GM19240 (cell line): ENCODE results near the gene RNF145.

Experiments used
- DNase-seq: peaks from one replicate; pipeline ENCODE4 v3.0.0; 2011; ENCODE audit warnings: low spot score; ENCODE audit not compliant: insufficient read length

The RNF145 gene

DNA sequence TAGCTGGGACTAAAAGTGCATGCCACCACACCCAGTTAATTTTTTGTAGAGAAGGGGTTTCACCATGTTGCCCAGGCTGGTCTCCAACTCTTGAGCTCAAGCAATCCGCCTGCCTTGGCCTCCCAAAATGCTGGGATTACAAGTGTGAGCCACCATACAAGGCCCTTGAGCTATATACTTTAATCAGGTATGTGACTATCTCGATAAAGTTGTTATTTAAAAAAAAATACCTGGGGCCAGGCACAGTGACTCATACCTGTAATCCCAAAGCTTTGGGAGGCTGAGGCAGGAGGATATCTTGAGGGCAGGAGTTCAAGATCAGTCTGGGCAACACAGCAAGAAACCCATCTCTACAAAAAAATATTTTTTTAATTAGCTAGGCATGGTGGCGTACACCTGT, 19.2 kb downstream of the RNF145 start:
- DNase-seq, result no peak

DNA sequence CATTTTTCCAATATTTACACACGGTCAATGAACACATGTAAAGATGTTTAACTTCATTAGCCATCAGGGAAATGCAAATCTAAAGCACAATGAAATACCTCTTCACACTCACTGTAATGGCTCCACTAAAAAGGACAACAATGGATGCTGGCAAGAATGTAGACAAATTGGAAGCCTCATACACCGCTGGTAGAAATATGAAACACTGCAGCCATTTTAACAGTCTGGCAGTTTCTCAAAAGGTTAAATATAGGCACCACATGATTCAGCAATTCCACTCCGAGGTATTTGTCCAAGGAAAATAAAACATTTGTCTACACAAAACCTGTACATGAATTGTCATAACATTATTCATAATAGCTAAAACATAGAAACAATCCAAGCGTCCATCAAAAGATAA, 20.0 kb downstream of the RNF145 start:
- DNase-seq, result no peak

DNA sequence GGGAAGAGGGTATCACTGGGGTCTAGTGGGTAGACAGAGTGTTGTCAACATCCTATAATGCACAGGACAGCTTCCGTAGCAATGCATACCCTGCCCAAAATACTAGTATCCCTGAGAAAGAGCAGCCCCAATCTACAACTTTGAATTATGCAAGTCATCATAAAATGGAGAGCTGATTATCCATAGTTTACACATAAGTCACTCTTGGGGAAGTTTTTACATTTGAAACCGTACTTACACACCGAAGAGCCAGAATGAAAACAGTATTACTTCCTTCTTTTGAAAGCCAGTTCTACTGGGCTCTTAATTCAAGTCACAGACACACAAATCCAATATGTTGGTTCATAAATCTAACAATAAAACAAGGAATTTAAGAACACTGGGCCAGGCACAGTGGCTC, 21.6 kb downstream of the RNF145 start:
- DNase-seq, result no peak

DNA sequence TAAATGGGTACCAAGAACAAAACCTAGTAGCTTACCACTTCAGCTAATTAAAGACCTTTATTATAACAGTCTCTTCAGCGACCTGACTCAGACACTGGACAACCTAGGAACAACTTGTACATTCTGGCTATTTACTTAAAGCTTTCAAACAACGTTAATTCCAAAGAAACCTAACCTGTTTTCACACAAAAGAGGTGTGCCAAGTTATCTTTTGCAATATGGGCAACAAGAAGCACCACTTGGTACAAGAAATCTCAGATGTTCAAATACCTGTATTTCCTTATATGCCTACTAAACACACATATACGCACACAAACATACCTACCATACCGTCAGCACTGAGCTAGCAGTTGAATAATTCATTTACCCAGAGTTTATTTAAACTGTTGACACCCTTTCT, 23.0 kb downstream of the RNF145 start:
- no peak for DNase-seq

DNA sequence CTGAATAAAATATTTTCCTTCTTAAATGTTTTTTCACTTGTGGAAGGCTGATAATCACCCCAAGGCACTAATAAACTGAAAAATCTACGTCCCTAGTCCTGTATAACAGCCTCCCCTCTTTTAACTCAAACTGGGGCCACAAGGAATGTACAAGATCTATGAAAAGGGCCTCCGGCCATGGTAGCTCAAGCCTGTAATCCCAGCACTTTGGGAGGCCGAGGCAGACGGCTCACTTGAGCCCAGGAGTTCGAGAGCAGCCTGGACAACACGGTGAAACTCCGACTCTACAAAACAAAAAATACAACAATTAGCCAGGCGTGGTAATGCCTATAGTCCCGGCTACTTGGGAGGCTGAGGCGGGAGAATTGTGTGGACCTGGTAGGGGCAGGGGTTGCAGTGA, 23.6 kb downstream of the RNF145 start:
- no peak for DNase-seq

DNA sequence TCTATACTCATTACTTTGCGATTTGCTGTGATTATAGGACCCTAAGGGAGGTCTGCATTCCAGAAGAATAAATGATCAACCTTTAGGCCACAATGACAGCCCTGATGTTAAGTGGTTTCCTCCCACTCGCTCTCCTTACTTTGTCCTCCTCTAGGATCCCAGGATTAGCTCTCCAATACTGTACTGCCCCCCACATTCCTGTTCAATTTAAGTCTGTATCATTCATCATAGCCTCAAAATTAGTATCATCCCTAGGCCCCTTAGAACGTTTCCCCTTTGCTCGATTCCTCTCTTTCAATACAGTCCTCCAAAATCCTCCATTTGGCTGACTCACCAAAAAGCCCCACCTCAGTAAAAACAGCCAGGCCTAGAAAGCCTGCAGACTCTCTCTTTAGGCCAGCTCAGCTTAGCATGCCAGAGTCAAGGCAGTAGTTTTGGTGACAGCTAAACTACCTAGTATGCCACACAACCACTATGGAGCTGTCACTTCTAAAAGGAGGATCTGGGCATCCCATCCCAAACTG, 24.4 kb downstream of the RNF145 start:
- no peak for DNase-seq

DNA sequence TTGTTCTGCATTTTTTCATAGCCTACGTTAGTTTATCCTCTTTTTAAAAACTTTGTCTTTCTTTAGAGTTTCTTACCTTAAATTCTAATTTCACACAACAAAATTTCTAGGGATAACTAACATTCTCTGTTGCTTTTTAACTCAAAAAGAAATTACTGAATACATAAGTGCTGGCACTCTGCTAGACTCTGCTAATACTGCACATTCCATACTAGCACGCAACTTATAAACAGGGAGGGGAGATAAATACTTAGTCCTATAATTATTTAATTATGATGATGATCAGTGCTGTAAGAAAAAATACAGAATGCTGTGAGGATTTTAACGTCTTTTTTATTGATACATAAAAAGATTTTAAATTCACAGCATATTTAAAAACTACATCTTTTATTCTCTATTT, 25.1 kb downstream of the RNF145 start:
- no peak for DNase-seq

DNA sequence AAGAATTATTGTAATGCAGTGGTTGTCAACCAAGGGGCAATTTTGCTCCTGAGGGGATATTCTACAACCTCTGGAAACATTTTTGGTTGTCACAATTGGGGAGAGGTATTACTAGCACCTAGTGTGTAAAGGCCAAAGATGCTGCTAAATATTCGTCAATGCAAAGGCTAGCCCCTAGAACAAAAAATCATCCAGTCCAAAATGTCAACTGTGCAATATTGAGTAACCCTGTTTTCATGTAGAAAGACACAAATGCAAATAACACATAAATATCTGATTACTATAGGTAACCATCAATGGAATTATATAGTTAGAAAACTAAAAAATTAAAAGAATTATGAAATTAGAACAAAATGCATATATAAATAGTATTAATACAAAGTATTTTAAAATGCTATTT, 26.1 kb downstream of the RNF145 start:
- no peak for DNase-seq

DNA sequence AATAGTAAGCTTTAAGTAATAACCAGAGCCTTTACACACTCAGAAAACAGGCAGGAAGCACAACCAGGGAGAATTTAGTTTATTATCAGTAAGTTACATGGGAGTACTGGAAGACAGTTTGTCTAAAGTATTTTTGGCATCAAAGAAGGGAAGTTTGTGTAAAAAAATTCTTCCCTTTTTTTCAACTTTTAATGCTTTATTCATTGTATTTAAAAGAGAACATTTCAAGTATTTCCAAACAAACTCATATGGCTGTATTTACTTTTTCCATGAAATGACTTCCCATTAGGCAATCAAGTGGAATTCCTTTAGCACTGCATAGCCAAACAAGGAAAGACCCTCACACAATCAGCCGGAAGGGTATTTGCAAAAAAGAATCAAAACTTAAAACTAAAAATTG, 26.7 kb downstream of the RNF145 start:
- no peak for DNase-seq

DNA sequence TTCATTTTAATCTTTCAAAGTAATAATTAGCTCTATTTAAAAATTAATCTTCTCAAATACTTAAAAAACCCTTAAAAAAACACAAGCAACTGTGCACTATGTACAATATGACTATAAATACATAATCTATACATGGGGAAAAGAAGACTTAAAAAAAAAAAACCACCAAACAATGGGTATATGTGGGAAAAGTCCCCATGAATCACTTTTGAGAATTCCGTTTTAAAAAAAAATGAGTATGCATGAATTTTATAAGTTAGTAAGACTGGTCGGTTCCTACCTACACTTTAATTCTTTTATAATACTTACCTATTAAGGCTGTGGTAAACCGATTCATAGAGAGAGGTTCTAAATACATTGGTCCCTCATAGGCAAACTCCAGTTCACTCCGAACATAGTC, 27.7 kb downstream of the RNF145 start:
- DNase-seq, result no peak

DNA sequence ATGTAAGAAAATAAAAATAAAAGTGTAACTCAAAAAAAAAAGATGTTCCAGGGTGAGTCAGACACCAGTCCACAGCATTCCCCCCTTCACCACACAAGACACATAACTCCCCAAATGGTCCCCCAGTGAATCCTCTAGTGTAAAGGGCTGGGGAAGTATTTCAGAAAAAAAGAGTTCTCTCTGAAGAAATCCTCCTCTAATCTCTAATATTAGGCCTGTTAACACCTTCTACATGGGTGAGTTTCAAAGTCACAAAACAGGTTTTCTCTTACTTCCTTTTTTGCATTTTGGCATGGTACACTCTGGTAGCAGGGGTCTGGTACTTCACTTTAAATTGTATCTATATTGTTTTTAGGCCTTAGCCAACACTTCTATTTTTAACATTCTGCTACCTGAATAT, 28.2 kb downstream of the RNF145 start:
- DNase-seq, result no peak

DNA sequence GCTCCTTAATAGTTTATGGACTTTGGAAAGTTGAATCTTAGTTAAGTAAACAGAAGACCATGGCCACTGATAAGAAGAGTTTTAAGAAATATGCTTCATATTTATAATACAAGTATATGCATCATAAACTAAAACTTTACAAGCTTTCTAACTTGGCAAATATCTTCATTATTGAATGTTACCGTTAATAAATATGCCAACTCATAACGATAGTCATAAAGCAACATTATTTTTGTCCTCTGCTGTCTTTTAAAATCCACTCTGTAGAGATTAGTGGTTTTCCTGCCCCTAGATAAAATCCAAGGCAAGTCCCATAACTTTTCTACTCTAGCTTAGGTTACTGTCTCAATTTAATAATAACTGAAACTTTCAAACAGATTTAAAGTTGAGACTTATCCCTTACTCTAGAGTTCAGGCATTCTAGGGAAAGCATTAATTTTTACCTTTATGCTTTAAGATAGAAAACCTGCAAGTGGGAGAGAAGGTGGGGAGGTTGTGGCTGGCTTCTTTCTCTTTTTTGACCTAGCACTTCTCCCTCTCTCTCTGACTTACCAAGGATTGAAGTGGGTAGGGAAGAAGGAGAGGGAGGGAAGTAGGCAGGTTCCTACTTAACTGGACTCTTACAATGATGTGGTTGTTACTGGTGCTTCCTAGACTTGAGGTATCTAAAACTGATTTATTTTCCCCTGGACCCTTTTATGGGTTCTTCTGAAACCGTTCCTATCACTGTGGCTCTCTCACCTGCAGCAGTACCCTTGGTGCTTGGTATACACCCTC, 29.6 kb downstream of the RNF145 start:
- DNase-seq, result no peak

DNA sequence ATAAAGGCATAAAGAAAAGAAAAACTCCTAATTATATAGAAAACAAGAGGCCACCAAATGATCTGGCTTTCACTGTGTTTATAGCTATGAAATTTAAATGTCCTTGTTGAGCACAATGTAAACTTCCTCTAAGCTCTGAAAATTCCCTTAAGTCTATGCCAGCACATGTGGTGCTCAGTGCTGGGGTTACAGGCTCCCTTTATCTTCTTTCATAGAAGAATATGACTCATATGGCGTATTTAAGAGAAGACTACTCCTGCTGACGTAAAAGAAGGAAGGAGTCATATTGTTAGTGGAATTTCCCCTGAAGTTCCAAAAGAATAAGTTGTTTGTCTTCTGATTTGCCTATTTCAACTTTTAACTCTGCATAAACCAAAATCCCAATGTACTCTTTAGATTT, 30.4 kb downstream of the RNF145 start:
- no peak for DNase-seq

DNA sequence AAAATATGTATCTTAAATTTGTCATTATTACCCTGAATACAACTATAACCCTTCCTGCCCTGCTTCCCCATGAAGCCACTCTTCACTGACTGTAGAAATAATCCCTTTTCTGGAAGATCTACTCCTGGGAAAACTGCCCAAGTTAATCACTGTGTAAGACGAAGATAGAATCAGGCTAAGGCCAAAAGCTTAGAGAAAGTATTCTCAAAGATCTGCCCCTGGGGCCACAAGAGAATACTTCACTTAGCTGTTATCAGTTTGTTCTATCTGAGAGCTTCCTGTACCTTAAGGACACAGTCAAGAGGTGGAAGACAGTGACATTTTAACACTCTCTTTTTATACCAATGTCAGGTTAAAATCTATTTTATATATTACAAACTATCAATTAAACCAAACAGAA, 33.8 kb downstream of the RNF145 start:
- DNase-seq, result no peak

DNA sequence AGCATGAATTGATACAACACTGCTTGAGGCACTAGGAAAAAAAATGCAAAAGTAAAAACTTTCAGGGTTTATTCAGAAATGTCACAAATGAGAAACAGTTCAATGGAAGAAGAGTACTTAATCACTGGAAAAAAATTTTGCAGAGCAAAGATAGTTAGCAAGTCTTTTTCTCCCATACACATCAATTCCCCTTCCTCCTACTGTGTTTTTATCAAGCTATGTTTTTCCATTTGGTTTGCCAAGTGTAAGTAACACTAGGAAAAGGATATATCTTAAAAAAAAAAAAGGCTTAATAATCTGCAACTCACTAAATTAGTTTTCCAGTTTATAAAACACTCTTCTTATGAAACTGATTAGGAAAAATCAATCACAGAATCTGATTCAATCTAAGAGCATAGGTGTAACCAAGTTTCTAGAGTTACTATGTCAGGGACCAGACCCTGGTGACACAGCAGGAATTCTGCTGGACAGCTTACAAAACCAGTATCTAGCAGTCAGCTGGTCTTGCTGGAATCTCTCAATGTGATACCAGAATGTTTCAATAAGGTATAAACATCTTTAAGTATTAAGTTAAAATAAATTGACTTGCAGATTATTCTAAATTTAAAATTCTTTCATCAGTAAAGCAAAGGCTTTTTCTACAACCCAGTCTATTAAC, 34.7 kb downstream of the RNF145 start:
- DNase-seq, result no peak

DNA sequence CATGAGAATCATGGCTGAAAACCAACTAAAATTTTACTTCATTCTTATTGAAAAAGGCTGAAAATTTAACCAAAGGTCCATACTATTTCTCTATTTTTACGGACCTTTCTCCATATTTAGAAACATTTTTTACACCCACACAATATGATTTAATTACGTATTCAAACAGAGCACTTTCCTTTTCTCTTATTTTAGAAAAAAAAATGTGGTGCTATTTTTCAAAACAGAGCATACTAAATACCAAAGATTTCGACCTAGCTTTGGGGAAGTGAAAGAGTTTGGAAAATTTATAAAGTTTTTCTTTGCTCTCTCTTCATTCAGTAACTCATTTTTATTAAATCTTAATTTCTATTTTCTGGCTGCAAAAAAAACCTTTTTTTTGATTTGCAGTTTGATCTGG, 38.1 kb downstream of the RNF145 start:
- no peak for DNase-seq

DNA sequence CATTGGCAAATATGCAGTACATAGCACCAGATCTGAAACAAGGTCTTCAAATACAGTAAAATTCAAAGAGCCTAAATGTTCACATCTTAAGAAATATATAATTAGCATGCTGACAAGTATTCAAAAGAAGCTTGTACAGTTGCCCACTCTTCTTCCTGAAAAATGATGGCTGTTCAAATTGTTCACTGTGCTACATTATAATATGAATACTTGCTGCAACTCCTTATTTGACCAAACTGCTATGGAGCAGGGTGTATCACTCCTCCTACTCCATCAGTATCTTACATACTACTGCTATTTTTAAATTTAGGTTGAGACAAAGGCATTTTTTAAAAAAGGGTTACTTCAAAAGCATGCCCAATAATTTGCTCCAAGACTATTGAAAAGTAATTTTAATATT, 39.3 kb downstream of the RNF145 start:
- DNase-seq, result no peak

DNA sequence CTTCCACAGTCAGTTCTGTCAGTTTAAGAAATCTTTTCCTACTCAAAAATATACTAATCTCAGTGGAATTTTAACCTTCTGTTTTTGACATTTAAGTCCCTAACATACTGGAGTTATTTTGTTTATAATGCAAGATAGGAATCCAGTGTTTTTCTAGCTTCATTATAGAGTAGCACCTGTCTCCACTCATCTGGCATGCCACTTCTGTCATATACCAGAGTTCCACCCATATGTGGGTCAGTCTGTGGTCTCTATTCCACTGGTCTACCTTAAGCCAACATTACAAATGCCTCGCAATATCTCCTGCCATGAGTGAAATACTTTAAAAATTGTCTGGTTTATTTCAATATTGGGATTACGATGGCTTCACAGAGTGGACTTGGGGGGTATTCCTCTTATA, 42.9 kb downstream of the RNF145 start:
- DNase-seq, result no peak

DNA sequence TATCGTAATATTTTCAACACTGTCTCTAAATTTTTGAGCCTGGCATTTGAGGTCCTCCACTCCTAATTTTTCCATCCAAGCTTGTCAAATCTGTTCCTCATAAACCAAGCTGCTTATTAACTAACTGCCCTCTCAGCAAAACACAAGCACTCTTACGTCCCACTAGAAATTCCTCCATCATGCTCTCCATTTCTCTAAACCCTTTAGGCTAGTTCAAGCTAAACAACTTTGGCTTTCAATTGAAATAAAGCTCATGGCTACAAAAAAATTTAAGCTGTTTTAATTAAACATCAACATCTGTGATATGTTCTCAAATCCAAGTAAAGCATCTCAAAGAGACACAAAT, 45.7 kb downstream of the RNF145 start:
- DNase-seq, result no peak

DNA sequence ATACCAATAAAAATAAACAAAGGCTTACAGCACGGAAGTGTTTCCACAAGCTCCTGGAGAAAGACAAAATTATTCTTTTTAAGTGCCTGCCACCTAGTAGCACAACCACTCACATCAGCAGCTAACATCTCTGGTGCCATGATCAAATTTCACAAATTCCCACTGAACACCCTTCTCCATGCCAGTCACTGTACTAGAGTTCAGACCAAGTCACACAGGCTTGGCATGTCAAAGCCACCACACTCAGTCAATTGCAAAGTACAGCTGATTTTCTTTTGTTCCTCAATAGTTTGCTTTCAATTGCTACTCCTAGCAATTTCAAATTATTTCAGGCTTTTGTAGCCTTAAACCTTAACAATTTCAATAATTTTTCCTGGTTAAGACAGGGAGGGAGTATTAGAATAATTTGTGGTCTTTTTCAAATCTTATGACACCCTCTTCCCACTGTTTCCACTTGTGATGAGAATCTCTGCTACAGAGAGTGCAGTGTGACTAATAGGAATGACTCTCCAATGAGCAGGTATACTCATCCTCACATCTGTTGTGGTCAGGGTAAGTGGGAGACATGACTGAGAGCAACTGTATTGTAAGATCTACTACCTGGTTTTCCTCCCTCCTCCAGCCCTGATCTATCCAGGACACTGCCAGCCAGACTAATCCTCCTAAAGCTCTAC, 46.2 kb downstream of the RNF145 start:
- DNase-seq, result no peak

DNA sequence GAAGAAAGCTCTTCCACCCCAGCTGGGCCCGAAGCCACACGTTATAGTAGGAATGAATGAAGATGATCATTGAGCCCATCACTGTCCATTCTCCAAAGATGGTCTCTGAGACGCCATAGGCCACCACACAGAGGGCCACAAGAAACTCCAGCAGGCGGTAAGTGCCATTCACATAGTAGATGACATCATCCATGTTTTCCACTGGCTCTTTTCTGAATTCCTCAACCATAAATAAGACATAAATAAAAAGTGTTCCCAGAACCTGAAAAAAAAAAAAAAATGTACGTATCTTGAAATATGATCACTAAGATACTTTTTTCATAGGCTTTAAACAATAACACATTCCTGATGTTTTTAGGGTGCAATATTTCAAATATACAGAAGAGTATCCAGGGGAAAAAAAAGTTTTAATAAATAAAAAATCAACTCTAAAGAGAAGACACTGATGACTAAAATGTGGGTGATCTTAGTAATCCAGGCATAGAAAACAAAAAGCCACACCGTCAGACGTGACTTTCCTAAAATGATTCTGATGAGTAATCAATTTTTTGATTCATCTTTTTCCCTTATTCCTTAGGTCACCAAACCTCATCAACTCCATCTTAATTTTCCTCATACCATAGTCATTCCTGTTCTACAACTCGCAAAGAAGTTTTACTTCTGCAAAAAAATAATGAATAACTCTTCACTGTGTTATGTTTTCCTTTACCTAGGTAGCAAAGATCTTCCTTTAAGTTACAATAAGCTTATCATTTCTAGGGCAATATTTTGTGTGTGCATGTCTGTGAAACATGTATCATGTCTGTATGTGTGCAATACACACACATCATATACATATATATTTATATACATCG, 47.8 kb downstream of the RNF145 start:
- DNase-seq, result no peak
